Activated CD8-positive, alpha-beta memory T cell treated with anti-CD3 and anti-CD28 coated beads, Interleukin-2, amount 50 U/mL, for 24 hours (primary cell): ENCODE data around the gene PTCH2.
A peak's percentile ranks its signal among the peaks of the same experiment; 100 is the strongest.
"Not testable (repeated sequence)": the region's sequence is repeated elsewhere in the genome, so short reads cannot be mapped to it uniquely, and the experiment has no call there.

Experiments
- DNase-seq: peaks from one replicate; pipeline ENCODE4 v3.0.0-alpha.2; 2020; ENCODE audit errors: extremely low read depth

PTCH2 gene

DNA sequence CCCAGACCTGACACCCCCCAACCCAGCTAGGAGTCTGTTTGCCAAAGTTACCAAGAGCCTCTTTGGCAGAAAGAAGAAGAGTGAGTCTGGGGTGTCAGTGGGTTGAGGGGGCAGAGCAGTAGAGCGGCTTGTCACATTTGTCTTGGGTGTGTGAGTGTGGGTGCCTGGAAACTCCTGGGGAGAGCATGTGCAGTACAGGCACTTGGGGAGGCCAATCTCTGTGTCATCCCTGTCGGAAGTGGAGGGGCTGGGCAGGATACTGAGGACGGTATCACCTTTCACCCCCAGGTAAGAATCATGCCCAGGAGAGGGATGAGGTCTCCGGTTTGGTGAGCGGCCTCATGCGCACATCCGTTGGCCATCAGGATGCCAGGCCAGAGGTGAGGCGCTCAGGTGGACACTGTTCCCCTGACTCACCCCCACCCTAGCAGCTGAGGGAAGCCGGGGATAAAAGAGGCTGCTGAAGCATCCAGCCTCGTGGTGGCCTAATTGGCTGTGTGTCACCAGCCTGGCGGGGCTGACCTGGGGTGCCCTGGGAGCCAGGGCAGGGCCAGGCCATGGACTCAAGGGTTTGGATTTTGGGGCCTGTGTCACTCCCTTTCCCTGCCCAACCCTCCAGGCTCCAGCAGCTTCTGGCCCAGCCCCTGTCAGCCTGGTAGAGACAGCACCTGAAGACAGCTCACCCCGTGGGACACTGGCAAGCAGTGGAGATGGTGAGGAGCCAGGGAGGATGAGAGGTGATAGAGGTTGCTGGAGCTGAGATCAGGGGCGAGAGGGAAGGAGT lies 39.5 kb downstream of the PTCH2 start:
- no peak for DNase-seq

DNA sequence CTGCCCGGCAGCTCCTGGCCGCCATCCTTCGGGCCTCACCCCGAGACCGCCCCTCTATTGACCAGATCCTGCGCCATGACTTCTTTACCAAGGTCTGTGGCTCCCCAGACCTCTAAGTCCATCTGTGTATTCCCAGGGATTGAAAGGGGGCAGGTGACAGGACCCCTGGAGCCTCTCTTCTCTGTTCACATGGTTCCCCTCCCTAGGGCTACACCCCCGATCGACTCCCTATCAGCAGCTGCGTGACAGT lies 40.1 kb downstream of the PTCH2 start:
- DNase-seq: no peak

DNA sequence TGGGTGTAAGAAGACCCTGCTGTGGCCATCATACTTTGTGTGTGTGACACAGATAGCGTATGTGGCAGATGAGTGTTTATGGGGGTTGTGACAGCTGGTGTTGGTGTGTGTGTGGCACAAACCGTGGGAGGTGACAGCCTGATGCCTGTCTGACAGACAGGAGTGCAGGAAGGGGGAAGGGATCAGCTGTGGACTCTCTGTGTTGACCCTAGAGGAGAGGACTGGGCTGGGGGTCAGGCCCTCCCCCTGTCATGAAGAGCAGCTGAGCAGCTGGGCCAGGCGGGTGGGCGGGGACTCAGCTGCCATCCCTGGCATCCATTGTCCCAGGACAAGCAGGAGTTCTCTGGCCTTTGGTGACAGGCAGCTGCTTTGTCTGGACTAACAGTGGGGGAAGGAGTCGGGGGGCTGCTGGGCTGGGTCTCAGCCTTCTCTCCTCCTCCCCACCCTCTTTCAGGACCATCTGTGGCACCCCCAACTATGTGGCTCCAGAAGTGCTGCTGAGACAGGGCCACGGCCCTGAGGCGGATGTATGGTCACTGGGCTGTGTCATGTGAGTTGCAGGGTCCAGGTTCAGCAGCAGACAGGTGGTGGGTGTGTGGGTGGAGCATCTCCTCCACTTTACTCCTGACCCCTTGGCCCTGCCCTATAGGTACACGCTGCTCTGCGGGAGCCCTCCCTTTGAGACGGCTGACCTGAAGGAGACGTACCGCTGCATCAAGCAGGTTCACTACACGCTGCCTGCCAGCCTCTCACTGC lies 40.6 kb downstream of the PTCH2 start:
- DNase-seq: no peak

DNA sequence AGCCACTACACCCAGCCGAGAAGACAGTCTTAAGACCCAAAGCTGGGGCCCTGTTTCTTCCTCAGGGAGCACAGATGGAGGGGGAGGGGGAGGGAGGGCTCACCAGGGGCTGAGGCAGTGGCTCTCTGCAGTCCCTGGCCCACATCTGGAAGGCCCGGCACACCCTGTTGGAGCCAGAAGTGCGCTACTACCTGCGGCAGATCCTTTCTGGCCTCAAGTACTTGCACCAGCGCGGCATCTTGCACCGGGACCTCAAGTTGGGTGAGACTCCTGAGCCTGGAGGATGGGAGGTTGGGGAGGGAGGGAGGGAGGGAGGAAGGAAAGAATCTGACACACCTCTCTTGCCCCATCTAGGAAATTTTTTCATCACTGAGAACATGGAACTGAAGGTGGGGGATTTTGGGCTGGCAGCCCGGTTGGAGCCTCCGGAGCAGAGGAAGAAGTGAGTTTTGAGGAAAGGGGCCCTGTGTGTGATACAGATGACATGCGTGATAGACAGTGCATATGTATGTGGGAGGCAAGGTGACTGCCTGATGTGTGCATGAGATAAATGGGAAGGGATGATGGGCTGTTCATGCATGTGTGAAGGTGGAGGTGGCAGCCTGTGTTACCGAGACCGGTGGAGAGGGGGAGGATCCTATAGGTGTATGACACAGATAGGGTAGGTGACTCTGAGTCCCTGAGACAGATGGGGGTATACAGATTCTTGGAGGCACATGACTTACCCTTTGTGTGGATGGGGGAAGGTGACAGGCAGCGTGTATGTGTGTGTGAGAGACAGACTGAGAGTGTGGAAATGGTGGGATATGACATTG lies 41.4 kb downstream of the PTCH2 start:
- DNase-seq: no peak

DNA sequence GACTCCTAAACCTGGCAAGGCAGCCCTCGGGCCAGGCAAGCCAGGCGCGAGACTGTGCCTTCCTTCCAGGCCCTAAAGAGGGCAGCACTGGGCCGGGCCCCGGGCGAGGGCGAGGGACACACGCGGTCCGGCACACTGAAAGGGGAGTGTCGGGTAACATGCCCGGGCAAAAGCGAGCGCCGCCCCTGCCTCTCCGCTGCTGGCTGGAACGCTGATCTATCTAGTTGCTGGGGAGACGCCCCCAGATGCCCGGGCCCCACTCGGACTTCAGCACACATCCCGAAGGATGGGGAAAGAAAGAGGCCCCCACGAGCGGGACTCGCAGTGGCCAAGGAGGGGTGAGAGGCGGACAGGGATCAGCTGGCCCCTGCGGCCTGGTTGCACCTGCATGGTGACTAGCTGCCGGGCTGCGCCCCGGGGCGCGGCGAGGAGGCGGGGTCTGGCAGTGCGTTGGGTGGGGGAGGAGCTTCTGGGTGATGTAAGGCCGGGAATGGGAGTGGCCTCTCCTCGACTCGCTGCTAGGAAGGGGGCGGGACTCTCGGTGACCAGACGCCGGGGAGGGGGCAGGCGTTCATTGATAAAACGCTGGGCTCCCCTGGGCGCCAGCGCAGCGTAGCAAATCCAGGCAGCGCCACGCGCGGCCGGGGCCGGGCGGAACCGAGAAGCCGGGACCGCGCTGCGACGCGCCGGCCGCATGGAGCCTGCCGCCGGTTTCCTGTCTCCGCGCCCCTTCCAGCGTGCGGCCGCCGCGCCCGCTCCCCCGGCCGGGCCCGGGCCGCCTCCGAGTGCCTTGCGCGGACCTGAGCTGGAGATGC lies 43.1 kb downstream of the PTCH2 start, which contains the start of gene PLK3:
TSS of gene PLK3 (plus strand) at position 608 of the 815 bp plus-strand sequence. CDS start at position 695, 87 bp downstream.
- peak; percentile 89 for DNase-seq

DNA sequence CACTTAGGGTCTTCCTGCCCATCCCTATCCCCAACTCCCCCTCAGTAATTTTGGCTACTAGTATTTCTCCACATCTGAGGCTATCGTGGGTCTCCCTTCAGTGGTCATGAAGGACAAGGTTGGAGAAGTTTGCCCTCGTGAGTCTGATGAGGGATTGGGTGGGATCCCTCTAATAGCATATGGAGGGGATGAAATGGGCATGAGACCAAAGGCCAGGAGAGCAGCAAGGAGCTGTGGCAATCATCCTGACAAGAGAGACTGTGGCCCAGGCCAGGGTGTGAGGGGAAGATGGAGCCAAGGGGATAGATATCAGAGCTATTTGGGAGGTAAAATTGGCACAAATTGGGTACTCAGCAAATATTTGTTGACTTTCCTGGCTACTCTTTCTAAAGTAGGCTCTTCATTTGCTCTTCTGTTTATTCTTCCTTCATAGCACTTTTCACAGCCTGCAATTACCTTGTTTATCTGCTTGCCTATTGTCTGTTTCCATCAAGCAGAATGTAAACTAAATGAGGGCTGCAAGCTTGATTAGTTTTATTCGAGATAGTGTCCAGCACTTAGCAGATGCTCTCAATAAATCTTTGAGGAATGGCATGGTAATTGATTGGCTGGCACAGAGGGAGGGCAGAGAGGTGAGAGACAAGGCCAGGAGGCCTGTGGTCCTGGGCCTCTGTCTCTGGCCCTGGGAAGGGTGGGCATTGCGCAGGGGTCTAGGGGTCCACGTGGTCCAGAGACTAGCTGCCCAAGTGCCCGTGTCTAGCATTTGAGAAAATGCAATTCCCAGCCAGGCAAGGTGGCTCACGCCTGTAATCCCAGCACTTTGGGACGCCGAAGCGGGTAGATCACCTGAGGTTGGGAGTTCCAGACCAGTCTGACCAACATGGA lies 44.3 kb downstream of the PTCH2 start:
- no peak for DNase-seq

DNA sequence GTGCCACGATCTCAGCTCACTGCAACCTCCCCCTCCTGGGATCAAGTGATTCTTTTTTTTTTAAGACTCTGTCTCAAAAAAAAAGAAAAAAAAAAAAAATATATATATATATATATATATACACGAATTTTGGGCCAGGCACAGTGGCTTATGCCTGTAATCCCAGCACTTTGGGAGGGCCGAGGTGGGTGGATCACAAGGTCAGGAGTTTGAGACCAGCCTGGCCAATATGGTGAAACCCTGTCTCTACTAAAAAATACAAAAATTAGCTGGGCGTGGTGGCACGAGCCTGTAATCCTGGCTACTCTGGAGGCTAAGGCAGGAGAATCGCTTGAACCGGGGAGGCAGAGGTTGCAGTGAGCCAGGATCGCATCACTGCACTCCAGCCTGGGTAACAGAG lies 45.2 kb downstream of the PTCH2 start:
- not testable (repeated sequence) for DNase-seq

DNA sequence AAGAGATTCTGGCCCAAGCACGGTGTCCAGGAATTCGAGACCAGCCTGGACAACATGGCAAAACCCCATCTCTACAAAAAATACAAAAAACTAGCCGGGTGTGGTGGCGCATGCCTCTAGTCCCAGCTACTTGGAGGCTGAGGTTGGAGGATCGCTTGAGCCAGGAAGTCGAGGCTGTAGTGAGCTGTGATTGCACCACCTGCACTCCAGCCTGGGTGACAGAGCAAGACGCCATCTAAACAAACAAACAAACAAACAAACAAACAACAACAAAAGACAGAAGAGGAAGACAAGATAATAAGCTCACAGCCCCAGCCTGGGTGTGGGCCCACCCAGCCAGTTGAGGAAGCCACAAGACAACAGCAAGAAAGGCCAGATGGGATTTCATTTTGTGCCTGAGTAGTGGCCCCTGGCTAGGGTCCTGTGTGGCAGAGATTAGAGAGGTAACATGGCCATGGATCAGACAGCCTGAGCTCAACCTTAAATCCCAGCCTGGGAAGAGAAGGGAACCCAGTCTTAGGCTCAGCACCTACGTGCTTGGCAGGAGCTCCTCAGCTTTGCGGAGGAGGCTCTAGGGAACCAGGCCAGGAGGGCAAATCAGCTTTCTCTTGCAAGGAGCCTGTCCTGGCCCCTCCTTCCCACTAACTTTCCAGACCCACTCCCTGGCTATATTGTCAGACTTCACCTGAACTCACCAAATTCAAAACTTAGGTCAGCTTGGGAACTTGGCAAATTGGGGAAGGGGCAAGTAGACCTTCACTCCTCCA lies 50.1 kb downstream of the PTCH2 start:
- no peak for DNase-seq

DNA sequence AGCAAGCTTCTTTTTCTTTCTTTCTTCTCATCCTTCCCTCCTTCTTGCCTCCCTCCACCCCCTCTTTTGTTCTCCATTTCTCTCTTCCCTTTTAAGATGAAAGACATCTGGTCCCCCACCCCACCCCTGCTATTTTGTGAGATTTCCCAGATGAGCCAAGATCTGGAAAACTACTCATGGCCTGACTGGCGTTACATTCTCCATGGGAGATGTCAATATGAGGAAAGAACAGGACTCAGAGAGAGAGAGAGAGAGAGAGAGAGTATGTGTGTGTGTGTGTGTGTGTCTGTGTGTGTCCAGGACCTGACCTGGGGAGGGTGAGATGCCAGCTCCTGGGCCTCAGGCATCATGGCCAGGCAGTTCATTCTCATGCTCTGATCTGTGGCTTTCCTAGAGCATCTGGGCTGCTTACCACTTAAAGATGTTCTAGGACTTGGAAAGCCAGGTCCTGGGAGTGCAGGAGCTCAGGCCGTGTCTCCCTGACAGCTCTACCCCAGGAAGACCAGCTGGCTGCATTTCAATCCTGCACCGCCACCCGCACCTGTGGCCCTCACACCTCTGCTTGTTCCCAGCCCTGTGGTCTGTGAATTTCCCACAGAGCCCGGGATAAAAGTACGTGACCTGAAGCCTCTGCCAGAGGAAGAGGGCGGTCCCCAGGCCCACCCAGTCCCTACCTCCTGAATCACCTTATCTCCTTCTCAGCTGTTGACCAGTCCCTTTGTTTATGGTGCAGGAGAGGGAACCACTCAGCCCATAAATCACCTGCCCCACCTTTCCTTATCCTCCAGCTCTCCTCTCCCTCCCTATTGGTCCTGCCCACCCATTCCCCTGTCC lies 51.9 kb downstream of the PTCH2 start:
- no peak for DNase-seq

DNA sequence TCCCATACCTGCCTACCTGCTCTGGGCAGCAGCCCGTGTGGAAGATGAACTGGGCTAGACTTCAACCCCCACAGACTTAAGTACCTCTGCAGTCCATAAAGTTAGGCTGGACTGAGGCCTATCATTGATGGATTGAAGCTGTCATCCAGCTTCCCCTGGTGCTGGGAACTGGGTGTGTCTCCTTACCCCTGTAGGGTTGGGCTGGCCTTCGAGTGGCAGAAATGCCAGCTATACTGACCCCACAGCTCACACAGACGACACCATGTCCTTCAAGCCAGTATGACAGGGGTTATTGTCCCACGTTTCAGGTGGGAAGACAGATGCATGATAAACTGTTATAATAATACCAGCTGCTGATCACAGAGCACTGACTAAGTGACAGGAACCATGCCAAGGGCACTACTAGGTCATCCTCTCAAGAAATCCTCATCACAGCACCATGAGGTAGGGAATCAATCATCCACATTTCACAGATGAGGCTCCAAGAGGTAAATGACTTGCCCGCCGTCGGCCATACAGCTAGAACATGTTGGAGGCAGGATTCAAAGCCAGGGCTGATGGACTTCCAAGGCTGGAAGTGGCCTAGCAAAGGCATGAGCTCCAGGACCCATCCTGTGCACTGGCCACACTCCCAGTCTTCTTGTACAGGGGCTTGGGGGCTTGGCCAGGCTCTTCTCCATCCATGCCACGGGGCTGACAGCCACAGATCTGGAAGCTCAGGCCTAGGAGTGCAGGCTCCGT lies 54.8 kb downstream of the PTCH2 start, which contains the start of gene BEST4:
TSS of gene BEST4 (minus strand) at position 51 of the 741 bp plus-strand sequence. CDS start 465 bp downstream, outside the sequence.
- no peak for DNase-seq

DNA sequence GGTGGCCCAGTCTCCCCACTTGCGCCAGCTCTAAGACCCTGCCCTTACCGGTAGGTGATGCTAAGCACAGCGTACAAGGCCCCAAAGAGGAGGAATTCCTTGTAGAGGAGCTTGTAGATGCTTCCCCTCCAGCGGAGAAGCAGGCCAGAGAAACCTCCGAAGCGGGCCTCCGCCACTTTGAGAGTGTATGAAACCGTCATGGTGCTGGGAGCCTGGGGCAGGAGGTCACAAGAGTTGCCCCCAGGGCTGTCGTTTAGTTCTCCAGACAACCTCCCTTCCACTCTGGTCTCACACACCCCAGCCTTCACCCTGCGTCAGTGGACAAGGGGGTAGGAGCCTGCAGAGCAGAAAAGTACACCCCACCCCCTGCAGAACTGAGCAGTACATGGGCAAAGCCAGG lies 55.5 kb downstream of the PTCH2 start:
- no peak for DNase-seq

DNA sequence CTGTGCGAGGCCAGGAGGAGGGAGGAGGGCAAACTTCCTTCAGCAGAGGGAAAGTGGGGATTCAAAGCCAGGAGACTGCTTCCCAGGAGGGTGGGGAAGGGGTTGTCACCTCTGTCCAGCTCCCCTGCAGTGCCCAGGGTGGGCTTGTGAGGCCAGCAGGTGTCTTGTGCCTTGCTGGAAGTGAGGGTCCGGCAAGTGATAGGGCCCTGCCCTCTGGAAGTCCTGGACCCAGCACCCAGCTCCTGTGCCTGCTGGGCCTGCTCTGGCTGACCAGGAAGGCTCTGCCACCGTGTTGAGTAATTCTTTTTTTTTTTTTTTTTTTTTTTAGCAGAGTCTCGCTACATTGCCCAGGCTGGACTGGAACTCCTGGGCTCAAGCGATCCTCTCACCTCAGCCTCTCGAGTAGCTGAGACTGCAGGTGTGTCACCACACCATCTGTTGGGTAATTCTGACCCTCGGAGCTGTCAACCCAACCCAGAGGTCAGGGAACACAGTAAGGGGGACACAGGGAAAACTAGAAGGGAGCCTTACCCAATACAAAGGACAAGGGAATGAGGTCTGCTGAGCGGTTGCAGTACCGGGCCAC lies 56.1 kb downstream of the PTCH2 start:
- DNase-seq: no peak

DNA sequence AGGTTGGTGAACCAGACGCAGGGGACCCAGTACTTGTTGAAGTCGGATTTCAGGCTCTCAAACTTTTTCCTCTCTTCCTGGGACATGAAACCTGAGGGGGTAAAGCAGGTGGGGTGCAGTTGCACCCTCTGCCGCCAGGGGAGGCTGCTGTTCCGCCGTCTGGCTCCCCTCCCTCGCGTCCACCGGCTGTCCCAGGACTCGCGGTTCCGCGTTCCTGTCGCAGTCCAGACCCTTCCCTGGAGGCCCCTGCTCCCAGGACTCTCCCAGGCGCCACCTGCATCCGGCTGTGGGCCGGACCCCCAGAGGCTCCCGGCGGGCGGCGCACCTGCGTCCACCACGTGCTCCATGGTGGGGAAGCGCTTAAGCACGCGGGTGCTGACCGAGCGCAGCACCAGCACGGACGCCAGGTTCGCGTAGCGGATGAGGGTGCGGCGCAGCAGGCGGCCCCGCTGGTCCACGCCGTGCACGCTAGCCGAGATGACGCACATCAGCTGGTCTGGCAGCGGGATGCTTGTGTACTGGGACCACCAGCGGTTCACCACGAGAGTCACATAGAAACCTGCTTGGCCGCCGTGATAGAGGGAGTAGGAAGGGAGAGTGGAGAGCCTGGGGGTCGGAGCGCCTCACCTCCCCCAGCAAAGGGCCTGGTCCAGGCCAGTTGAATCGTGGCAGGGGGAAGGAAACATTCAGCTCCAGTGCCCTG lies 56.8 kb downstream of the PTCH2 start:
- no peak for DNase-seq

DNA sequence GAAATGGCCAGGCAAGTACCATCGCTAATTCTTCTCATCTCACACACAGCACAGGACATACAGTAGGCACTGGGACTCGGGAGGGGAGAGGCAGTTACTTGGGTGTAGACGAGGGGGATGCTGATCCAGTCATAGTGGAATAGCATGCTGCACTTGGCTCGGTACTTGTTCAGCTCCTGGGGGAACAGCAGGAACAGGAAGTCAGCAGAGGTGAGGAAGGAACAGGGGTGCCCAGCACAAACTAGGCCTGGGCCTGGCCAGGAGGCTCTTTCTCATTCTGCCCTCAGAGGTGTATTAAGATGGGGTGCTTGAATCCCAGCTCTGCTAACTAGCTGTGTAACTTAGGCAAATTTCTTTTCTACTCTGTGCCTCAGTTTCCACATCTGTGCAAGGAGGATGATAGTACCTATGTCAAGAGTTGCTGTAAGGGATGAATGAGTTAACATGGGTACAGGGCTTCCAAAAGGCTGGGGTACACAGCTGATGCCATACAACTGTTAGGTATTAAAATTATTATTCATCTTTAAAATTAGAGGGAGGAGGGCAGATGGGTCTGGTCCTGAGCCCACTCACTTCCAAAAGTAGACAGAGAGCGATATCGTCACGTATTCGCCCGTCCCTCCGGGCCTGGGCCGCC lies 57.4 kb downstream of the PTCH2 start:
- no peak for DNase-seq

DNA sequence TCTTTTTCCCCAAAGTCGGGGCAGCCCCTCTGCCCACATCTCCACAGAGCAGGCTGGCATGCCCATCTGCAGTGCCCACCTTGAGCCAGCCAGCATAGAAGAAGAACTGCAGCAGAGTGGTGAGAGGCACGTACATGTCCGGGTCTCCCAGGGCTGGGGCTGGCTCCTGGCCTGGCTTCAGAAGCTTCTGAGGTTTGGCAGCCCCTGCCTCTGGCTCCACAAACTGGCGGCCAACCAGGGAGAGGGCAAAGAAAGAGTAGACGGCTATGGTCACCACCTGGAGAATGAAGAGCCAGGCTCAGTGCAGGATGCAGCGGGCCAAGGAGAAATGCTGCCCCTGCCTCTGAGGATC lies 58.0 kb downstream of the PTCH2 start:
- DNase-seq: no peak

DNA sequence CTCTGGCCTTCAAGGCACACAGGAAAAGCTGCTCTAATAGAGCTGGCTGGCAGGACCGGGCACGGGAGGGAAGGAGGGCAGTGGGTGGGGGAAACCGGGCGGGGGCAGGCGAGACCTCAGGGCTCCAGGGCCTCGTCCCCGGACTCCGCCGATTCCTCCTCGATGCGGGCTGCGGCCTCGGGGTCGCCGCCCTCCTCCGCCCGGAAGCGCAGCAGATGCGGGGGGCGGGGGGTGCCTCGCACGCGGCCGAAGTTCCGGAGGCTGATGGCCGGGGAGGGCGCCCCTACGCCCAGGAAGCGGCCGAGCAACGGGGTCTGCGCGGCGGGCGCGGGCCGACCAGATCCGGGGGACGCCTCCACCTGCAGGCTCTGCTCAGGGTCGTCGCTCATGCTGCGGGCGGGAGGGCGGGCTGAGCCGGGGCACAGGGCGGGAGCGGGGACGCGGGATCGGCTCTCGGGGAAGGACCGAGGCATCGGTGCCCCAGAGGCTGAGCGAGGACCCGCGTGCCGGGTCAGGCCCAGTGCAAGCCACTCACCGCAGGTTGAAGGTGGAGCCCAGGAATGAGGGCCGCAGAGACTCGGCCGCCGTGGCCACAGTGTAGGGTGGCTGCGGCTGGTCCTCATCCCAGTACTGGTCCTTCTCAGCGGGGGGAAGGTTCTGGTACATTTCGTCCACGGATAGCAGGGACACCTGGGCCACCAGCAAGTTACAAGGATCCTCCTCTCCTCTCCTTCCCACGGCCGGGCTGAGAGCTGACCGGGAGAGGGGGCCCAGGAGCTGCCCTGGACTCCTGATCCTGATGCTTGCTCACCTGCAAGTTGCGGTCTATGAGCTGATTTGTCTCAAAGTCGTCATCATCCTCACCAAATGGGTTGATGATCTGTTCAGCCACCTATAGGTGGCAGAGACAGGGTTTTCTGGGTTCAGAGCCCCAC lies 58.7 kb downstream of the PTCH2 start:
- no peak for DNase-seq
